Measurements from ENCODE around the gene LLGL2. TPM values are rescaled to one million over a fixed set of nuclear protein-coding genes. Genes with fewer than 3 reads are reported as not detected.
"Not testable (repeated sequence)": the region's sequence is repeated elsewhere in the genome, so short reads cannot be mapped to it uniquely, and the experiment has no call there.

Gene LLGL2, protein sequence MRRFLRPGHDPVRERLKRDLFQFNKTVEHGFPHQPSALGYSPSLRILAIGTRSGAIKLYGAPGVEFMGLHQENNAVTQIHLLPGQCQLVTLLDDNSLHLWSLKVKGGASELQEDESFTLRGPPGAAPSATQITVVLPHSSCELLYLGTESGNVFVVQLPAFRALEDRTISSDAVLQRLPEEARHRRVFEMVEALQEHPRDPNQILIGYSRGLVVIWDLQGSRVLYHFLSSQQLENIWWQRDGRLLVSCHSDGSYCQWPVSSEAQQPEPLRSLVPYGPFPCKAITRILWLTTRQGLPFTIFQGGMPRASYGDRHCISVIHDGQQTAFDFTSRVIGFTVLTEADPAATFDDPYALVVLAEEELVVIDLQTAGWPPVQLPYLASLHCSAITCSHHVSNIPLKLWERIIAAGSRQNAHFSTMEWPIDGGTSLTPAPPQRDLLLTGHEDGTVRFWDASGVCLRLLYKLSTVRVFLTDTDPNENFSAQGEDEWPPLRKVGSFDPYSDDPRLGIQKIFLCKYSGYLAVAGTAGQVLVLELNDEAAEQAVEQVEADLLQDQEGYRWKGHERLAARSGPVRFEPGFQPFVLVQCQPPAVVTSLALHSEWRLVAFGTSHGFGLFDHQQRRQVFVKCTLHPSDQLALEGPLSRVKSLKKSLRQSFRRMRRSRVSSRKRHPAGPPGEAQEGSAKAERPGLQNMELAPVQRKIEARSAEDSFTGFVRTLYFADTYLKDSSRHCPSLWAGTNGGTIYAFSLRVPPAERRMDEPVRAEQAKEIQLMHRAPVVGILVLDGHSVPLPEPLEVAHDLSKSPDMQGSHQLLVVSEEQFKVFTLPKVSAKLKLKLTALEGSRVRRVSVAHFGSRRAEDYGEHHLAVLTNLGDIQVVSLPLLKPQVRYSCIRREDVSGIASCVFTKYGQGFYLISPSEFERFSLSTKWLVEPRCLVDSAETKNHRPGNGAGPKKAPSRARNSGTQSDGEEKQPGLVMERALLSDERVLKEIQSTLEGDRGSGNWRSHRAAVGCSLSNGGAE
- total RNA-seq (2014; rRNA removed; shearing (Covaris generic)) = 28.9 and 37.8 TPM in 2 replicates

DNA sequence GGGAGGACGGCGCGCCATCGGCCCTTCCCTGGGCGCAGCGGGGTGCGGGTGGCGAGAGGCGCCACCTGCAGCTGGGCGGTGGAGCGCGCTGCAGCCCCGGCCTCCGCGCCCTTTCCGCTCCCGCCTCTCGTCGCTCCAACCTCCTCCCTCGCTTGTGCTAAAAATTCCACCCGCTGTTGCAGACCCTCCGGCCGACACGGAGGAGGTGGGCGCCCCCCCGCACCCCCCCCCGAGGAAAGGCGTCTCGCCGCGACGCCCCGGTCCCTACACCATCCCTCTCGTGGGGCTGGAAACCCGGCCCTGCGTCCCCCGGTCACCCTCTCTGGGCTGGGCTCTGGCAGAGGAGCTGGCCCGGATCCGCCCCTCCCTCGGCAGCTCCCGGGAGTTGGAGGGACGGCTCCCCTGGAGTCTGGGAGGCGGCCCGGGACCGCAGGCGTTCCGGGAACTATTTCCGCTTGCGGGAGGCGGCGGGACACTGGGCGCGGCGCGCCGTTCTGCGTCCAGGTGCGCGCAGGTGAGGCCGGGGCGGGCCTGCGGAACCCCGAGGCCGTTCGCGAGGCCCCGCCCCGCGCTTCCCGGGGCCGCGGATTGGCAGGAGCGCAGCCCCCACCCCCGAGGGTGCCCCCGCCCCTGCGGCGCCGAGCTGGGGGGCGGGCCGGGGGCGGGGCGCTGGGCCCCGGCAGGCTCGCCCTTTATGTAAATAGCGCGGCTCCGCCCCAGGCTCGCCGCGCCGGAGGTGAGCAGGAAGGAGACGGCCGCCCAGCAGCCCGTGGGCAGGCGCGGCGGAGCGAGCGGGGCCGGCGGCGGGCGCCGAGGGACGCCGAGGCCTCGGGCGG is at the start of gene LLGL2:
TSS of gene LLGL2 (plus strand) at position 728 of the 836 bp plus-strand sequence. CDS start 17,730 bp downstream, outside the sequence.
- in situ Hi-C loops (cut with HindIII; ENCODE audit: low sequenced_read_pairs) = no loop called here
- peak; percentile 67 for DNase-seq (ENCODE audit: low spot score)

DNA sequence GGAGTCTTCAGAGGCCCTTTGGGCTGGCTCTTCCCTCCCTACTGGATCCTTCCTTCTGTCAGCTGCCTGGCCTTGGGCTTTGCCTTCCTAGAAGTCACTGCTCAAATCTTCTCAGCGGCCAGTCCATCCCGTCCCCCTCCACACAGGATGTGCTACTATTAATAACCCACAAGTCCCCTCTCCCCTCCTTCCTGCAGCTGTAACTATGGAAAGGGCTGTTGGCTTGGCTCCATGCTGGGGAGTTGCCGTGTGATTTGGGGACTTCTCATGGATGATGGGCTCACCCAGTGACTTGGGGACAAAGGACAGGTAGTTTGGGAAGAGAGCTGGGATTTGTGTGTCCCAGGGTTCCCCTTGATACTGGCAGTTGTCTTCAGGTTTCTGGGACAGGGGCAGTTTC is 49.6 kb upstream of the LLGL2 start:
- in situ Hi-C loops (cut with HindIII; ENCODE audit: low sequenced_read_pairs) = no loop called here

DNA sequence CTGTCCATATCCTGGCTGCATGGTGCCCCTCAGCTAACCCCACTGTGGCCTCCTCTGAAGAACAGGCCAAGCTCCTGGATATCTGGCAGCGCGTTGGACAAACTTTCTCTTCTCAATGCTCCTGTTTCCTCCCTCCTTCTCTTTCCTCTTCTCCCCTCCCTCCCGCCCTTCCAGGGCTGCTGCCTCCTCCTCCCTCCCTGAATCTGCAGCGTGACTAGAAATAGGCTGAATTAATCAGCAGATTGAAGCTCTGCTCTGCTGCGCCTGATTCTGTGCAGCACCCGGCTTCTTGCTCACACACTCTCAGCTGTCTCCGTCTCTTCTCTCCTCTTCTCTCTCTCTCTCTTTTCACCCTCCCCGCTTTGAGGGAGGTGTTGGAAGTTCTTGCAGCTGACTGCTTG is 49.2 kb upstream of the LLGL2 start:
- no peak for DNase-seq (ENCODE audit: low spot score)
- in situ Hi-C loops (cut with HindIII; ENCODE audit: low sequenced_read_pairs) = no loop called here

More for the DNA sequence above, 49.6 kb upstream of the LLGL2 start:
- DNase-seq (ENCODE audit: low spot score) = no peak

DNA sequence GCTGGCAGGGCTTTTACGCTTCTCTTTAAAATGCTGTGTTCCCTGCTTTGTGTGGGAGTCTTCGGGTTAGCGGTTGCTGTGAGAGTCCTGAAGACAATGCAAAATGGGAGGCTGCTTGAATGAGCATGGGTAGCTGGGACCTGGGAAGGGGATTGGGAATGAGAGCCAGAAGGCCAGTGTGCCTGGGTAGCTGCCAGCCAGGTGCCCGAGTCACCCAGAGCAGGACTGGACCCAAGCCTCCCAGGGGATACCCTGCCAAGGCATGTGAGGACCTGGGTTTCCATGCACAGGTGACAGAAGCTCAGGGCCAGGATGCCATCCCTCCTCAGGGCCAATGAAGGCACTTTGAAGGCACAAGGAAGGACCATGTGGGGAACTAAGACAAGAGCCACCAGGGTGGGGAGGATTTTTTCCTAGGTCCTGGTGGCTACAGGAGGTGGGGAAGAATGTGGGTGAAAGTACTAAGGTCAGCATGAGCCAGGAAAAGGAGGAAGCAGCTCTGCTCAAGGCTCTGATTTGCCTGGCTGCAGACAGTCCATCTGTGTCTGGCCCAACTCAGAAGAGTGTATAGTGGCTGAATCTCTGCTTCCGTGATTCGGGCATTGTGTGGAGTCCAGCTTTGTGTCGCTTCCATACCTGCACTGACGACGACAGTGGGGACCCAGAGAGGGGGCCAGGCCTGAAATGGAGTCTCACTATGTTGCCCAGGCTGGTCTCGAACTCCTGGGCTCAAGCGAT is 48.6 kb upstream of the LLGL2 start:
- in situ Hi-C loops (cut with HindIII; ENCODE audit: low sequenced_read_pairs) = no loop called here
- DNase-seq (ENCODE audit: low spot score) = no peak

DNA sequence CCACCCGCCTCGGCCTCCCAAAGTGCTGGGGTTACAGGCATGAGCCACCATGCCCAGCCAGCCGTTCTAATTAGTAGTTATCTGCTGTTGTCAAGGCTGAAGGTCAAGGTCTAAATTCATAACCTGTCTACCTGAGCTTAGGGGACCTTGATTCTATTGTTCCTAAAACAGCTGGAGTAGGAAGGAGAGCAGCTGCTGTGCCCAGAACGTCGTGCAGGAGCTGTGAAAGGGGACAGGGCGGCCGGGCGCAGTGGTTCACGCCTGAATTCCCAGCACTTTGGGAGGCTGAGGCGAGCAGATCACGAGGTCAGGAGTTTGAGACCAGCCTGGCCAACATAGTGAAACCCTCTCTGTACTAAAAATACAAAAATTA is 48.0 kb upstream of the LLGL2 start:
- DNase-seq (ENCODE audit: low spot score); in situ Hi-C loops (cut with HindIII; ENCODE audit: low sequenced_read_pairs): not testable (repeated sequence)

DNA sequence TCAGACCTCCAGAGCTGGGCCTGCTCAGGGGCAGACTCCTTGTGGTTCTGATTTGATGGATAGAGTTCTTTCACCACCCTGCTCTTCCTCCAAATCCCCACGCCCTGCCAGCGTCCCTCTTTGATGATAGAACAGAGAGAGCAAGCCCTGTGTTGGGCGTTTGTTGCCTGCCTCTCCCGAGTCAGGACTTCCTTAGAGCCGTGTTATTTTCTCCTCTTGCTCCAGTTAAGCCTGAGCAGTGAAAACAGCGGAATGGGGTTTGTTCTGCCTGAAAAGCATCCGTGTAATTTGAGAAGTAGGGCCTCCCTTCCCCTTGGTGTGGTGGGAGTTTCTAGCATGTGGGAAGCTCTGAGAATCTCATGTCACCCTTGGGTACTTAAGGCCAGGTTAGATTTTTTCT is 47.0 kb upstream of the LLGL2 start:
- no peak for DNase-seq (ENCODE audit: low spot score)
- in situ Hi-C loops (cut with HindIII; ENCODE audit: low sequenced_read_pairs) = no loop called here

DNA sequence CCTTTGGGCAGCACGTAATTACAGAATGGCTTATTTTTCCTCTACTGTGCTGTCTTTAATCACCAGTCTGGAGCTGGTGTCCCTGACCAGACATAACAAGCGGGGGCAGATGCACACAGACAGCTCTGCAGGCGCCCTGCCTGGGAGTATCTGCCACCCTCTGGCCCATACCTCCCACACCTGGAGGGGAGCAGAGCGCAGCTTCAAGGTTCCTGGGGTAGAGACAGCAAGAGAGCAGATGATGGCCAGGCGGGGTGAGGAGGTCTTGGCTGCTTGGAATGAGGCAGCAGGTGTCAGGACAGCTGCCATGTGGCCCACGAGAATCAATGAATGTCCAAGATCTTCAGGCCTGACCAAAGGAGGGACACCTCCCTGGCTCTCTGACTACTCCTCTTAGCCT is 45.2 kb upstream of the LLGL2 start:
- in situ Hi-C loops (cut with HindIII; ENCODE audit: low sequenced_read_pairs) = no loop called here
- peak; percentile 45 for DNase-seq (ENCODE audit: low spot score)

DNA sequence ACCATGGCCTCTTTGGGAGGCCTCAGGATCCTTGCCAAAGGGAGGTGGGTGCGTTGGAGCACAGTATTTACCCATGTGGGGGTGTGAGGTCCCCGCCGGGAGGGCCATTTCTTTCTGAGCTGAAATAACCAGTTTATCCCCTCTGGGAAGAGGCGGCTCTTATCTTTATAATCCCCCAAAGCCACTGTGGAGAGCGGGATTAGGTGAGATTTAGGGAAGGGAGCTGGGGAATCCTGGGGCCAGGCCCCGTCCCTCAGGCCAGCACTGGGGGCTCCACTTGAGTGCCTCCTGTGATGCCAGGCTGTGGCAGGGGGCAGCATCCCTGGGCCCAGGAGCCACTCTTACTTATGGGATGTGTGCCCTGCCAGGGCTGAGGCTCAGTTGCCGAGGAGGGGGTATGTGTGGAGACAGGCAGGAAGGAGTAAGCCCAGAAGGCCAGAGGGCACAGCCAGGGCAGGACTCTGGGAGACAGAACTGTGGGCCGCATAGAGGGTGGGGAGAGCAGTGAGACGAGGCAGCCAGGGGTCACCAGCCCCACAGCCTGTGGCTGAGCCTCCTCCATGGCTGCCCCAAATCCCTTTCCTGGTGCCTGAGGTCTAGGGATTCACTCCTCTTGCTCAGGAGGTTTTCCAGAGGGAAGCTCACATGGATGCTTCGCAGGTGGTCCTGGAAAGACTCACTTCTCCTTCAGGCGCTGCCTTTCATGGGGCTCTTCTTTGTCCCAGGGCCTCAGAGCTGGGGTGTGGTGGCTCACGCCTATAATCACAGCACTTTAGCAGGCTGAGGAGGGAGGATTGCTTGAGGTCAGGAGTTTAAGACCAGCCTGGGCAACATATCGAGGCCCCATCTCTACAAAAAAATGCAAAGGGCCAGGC is 44.1 kb upstream of the LLGL2 start:
- DNase-seq (ENCODE audit: low spot score) = no peak
- in situ Hi-C loops (cut with HindIII; ENCODE audit: low sequenced_read_pairs) = no loop called here

DNA sequence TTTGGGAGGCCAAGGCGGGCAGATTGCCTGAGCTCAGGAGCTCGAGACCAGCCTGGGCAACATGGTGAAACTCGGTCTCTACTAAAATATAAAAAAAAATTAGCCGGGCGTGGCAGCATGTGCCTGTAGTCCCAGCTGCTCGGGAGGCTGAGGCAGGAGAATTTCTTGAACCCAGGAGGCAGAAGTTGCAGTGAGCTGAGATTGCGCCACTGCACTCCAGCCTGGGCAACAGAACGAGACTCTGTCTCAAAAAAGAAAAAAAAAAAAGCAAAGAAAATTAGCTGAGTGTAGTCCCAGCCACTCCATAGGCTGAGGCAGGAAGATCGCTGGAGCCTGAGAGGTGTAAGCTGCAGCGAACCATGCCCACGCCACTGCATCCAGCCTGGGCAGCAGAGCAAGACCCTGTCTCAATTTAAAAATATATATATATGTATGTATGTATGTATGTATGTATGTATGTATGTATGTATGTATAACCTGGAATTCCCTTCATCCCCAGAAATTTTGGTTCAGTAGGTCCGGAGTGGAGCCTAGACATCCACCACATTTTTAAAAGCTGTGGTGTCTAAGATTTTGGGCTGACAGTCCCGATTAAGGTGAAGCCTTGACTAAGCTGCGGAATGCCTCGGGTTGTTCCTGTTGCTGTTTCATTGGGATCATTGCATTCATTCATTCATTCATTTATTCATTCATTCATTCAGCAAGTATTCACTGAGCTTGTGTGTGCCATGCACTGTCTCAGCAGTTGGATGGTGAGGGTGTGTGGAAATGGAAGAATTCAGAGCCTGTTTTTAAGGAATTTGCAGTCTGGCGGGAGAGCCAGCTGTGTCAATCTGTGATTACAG is 43.2 kb upstream of the LLGL2 start:
- in situ Hi-C loops (cut with HindIII; ENCODE audit: low sequenced_read_pairs) = no loop called here
- no peak for DNase-seq (ENCODE audit: low spot score)

DNA sequence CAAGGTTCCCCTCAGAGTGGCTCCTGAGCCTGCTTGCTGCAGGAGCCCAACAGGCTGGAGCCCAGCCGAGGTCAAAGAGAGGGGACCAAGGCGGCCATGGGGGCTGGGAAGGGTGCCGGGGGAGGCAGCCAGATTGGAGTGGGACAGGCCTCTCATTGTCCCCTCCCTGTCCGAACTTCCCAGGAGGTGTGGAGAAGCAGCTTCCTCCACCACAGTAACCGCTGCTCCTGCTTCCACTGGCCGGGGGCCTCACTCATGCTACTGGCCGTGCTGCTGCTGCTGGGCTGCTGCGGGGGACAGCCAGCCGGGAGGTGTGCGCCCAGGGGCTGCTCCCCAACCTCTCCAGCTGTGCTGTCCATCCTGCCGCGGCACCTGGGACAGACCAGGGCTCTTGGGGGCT is 39.8 kb upstream of the LLGL2 start:
- in situ Hi-C loops (cut with HindIII; ENCODE audit: low sequenced_read_pairs) = no loop called here
- no peak for DNase-seq (ENCODE audit: low spot score)

DNA sequence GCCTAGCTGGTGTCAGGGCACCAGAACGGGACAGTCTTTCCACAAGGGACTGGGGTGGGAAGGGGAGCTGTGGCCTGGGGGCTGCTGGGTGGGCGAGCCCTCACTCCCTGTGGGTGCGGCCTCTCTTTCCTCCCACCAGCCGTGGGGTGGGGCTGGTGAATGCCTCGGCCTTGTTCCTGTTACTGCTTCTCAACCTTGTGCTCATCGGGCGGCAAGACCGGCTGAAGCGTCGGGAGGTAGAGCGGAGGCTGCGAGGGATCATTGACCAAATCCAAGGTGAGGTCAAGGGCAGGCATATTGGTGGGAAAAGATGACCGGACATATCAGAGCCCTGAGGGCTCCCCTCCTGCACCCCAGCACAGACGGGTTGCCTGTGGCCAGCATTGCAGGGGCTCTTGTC is 39.3 kb upstream of the LLGL2 start:
- no peak for DNase-seq (ENCODE audit: low spot score)
- in situ Hi-C loops (cut with HindIII; ENCODE audit: low sequenced_read_pairs) = no loop called here

DNA sequence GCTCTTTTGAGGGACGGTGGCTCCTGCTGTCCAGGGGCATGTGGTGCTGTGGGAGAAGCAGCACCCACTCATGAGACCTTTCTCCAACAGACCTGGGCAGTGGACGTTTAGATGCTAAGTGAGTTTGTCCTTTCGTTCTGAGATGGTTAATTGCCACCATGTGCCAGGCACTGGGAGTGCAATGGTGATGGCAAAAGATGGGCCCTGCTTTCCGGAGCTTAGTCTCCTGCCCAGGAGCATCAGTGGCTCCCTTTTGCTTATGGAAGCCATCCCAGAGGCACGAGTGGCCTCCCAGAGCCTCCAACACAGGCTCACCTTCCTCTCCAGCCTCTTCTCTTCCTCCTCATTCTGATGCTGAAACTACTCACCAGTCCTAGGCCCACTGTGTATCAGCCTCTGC is 38.5 kb upstream of the LLGL2 start:
- DNase-seq (ENCODE audit: low spot score) = no peak
- in situ Hi-C loops (cut with HindIII; ENCODE audit: low sequenced_read_pairs) = no loop called here

DNA sequence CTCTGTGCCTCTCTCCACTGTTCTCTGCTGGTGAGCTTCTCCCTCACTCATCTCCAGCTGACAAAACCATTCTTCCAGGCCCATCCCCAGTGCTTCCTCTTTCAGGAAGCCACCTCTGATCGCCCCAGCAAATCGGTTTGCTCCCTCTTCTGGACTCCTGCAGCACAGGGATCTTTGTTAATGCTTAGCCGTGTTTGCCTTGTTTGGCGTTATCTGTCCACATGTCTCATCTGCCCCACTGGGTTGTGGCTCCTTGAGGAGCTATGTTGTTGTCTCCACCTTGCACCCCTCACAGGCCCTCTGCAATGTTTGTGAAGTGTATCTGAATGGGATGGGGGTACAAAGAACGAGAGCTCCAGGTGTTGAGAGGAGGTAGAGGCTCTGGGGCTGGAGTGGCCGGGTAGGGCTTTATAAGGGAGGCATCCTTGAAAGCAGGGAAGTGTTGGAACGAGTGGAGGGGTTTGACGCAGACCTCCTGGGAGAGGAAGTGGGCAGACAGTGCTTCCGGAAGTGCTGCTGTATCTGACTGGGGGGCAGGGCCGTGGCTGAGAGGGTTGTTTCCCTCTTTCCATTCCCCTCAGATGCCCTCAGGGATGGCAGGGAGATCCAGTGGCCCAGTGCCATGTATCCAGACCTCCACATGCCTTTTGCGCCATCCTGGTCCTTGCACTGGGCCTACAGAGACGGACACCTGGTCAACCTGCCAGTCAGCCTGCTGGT is 38.0 kb upstream of the LLGL2 start:
- DNase-seq (ENCODE audit: low spot score) = peak; percentile 62
- in situ Hi-C loops (cut with HindIII; ENCODE audit: low sequenced_read_pairs) = no loop called here

DNA sequence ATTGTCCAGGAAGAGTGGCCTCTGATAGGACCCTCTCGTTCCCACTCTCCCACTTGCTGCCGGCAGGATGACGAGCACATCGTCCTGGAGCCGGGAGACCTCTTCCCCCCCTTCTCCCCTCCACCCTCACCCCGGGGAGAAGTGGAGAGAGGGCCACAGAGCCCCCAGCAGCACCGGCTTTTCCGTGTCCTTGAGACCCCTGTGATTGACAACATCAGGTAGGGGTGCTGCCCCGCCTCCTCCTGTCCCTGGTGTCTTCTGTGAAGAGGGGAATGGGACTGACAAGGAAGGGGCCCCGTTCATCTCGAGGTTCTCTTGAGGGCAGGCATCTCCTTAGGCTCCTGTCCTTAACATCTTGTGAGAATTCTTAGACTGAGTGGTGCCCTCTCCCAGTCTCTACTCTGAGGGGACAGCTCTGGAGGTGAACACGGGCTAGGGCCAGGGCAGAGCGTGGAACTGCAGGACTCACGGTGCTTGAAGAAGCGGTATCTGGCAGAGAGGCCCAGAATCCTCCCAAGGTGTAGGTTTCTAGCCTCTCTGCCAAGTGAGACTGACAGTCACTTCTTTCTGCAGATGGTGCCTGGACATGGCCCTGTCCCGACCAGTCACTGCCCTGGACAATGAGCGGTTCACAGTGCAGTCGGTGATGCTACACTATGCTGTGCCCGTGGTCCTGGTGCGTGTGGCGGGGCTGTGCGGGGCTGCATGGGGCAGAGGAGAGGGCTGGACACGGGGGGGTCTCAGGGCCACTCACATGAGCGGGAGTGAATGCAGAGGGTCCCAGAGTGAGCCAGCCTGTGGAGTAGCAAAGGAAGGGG is 36.6 kb upstream of the LLGL2 start:
- in situ Hi-C loops (cut with HindIII; ENCODE audit: low sequenced_read_pairs) = no loop called here
- DNase-seq (ENCODE audit: low spot score) = no peak

DNA sequence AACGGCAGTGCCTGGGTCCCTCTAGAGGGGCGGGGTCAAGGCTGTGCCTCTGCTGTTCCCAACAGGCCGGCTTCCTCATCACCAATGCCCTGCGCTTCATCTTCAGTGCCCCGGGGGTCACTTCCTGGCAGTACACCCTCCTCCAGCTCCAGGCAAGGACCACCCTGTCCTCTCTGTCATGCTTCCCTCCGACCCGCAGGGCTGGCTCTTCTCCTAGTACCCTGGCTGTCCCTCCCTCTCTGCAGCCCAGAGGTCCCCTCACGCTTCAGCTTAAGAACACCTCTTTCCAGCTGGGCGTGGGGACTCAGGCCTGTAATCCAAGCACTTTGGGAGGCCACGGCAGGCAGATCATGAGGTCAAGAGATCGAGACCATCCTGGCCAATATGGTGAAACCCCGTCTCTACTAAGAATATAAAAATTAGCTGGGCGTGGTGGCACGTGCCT is 36.0 kb upstream of the LLGL2 start:
- in situ Hi-C loops (cut with HindIII; ENCODE audit: low sequenced_read_pairs) = no loop called here
- DNase-seq (ENCODE audit: low spot score) = no peak

Measured in G401 (cell line).